ENCODE data around the gene NDFIP2.

Gene NDFIP2

DNA sequence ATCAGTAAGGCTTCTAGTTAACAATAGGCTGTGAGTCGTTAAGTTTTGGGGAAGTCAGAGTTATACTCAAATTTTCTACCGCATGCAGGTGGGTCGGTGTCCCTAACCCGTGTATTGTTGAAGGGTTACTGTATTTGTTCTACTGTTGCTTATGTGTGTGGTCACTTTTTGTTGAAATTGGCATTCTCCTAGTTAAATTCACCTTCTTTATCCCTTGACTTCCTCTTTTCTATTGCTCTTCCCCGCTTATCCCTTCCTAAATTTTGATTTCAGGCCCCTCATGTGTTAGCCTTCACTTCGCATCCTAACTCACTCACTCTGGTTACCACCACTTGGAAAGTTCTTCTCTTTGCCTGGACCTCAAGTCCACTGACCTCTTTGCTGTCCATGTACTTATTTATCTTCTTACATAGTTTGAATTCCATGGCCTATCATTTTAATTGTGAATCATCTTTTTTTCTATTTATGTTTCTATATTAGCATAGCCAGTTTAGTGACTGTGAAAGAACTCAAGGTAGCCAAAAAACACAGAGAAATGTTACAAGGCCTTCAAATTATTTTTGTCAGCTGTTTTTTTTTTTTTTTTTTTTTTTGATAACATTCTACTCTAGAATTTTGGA, 52.9 kb downstream of the NDFIP2 start:
- Histone ChIP-seq H3K79me1 (ENCODE audit: low read depth, low read length) (no peaks in the 10 kb centered on the region), H2AK5ac (ENCODE audit: low read depth, low read length) (no peak overlapping the region), H2BK12ac (ENCODE audit: low read length) (no peak overlapping the region), H4K91ac (ENCODE audit: low read depth, low read length, poor library complexity) (no peak overlapping the region), H3K27me3 (ENCODE audit: control insufficient read depth in 3 of 3, insufficient read depth in 3 of 3, low read depth in 1 of 3, low read length in 3 of 3) (no peaks in the 10 kb centered on the region), H3K14ac (ENCODE audit: low read length) (no peak overlapping the region), H2AFZ (ENCODE audit: low read length) (no peak overlapping the region), H3K27ac (replicated peaks; ENCODE audit: low read length) (no peak overlapping the region), H3K36me3 (replicated peaks in 1 of 2; ENCODE audit: control insufficient read depth in 2 of 2, insufficient read depth in 2 of 2, low read length in 2 of 2) (no peaks in the 10 kb centered on the region), H3K4me1 (ENCODE audit: control insufficient read depth in 2 of 2, insufficient read depth in 1 of 2, low read depth in 1 of 2, low read length in 2 of 2) (no peaks in the 10 kb centered on the region), H2BK120ac (ENCODE audit: low read depth, low read length) (no peak overlapping the region), H3K18ac (ENCODE audit: low read length) (no peak overlapping the region), H2BK15ac (ENCODE audit: low read length) (no peak overlapping the region), H3K9ac (ENCODE audit: low read depth, low read length, poor library complexity) (no peak overlapping the region), H3K9me3 (replicated peaks in 1 of 2; ENCODE audit: control insufficient read depth in 2 of 2, insufficient read depth in 1 of 2, low read depth in 1 of 2, low read length in 2 of 2) (no peaks in the 10 kb centered on the region), H3K4ac (ENCODE audit: low read length) (no peak overlapping the region), H4K8ac (ENCODE audit: low read depth, low read length) (no peak overlapping the region), H3K4me2 (ENCODE audit: insufficient read depth, low read length, poor library complexity, severe bottlenecking) (no peak overlapping the region), H2BK5ac (ENCODE audit: low read length) (no peak overlapping the region), H3K23ac (ENCODE audit: low read depth, low read length, poor library complexity) (no peak overlapping the region), H3K4me3 (ENCODE audit: low read length in 2 of 2) (no peak overlapping the region)
- no CpG with 5 or more reads among the region's 6 CpGs for WGBS, 2 donors (ENCODE audit: extremely low coverage in 2 of 2, insufficient read length in 2 of 2, insufficient replicate concordance in 1 of 2)
- DNase-seq (ENCODE audit: low spot score) = no peak

DNA sequence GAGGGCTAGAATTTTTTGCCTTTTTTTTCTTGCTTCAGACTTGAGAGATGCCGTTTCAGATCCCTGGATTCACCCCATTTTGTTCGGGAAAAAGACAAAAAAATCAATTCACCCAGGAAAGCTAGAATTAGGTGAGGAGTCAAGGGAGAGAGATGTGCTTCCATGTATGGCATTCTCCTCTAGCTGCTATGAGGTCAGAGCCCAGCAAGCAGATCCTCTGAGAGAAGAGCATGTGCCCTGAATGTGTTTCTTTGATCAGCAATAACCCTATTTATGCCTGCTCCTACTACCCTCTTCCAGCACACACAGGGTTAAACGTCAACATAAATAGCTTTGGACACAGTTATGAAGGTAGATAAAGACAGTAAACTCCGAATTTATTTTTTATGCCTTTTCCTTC, 53.6 kb downstream of the NDFIP2 start:
- Histone ChIP-seq H3K9ac (ENCODE audit: low read depth, low read length, poor library complexity) (no peak overlapping the region), H3K9me3 (replicated peaks in 1 of 2; ENCODE audit: control insufficient read depth in 2 of 2, insufficient read depth in 1 of 2, low read depth in 1 of 2, low read length in 2 of 2) (no peaks in the 10 kb centered on the region), H3K14ac (ENCODE audit: low read length) (no peak overlapping the region), H2BK5ac (ENCODE audit: low read length) (no peak overlapping the region), H2AK5ac (ENCODE audit: low read depth, low read length) (no peak overlapping the region), H3K18ac (ENCODE audit: low read length) (no peak overlapping the region), H3K4ac (ENCODE audit: low read length) (no peak overlapping the region), H2AFZ (ENCODE audit: low read length) (no peak overlapping the region), H3K23ac (ENCODE audit: low read depth, low read length, poor library complexity) (no peak overlapping the region), H3K27ac (replicated peaks; ENCODE audit: low read length) (no peak overlapping the region), H2BK12ac (ENCODE audit: low read length) (no peak overlapping the region), H3K4me2 (ENCODE audit: insufficient read depth, low read length, poor library complexity, severe bottlenecking) (no peak overlapping the region), H3K4me1 (ENCODE audit: control insufficient read depth in 2 of 2, insufficient read depth in 1 of 2, low read depth in 1 of 2, low read length in 2 of 2) (no peaks in the 10 kb centered on the region), H3K79me1 (ENCODE audit: low read depth, low read length) (no peaks in the 10 kb centered on the region), H4K91ac (ENCODE audit: low read depth, low read length, poor library complexity) (no peak overlapping the region), H3K27me3 (ENCODE audit: control insufficient read depth in 3 of 3, insufficient read depth in 3 of 3, low read depth in 1 of 3, low read length in 3 of 3) (no peaks in the 10 kb centered on the region), H2BK15ac (ENCODE audit: low read length) (no peak overlapping the region), H3K36me3 (replicated peaks in 1 of 2; ENCODE audit: control insufficient read depth in 2 of 2, insufficient read depth in 2 of 2, low read length in 2 of 2) (peaks cover 0 to under 1% of the 10 kb centered on the region in 2 donors), H2BK120ac (ENCODE audit: low read depth, low read length) (no peak overlapping the region), H3K4me3 (ENCODE audit: low read length in 2 of 2) (no peak overlapping the region), H4K8ac (ENCODE audit: low read depth, low read length) (no peak overlapping the region)
- no peak for DNase-seq (ENCODE audit: low spot score)
- WGBS, 2 donors (ENCODE audit: extremely low coverage in 2 of 2, insufficient read length in 2 of 2, insufficient replicate concordance in 1 of 2) = no CpG with 5 or more reads among the region's 4 CpGs

- no CpG with 5 or more reads among the region's 5 CpGs for WGBS, 2 donors (ENCODE audit: extremely low coverage in 2 of 2, insufficient read length in 2 of 2, insufficient replicate concordance in 1 of 2)
- Histone ChIP-seq H3K4ac (ENCODE audit: low read length) (no peak overlapping the region), H3K79me1 (ENCODE audit: low read depth, low read length) (no peaks in the 10 kb centered on the region), H3K4me3 (ENCODE audit: low read length in 2 of 2) (no peak overlapping the region), H3K36me3 (replicated peaks in 1 of 2; ENCODE audit: control insufficient read depth in 2 of 2, insufficient read depth in 2 of 2, low read length in 2 of 2) (peaks cover 0 to 4% of the 10 kb centered on the region in 2 donors), H2BK120ac (ENCODE audit: low read depth, low read length) (no peak overlapping the region), H4K8ac (ENCODE audit: low read depth, low read length) (no peak overlapping the region), H2BK15ac (ENCODE audit: low read length) (no peak overlapping the region), H3K9me3 (replicated peaks in 1 of 2; ENCODE audit: control insufficient read depth in 2 of 2, insufficient read depth in 1 of 2, low read depth in 1 of 2, low read length in 2 of 2) (no peaks in the 10 kb centered on the region), H3K4me2 (ENCODE audit: insufficient read depth, low read length, poor library complexity, severe bottlenecking) (no peak overlapping the region), H3K9ac (ENCODE audit: low read depth, low read length, poor library complexity) (no peak overlapping the region), H3K27me3 (ENCODE audit: control insufficient read depth in 3 of 3, insufficient read depth in 3 of 3, low read depth in 1 of 3, low read length in 3 of 3) (no peaks in the 10 kb centered on the region), H2BK5ac (ENCODE audit: low read length) (no peak overlapping the region), H4K91ac (ENCODE audit: low read depth, low read length, poor library complexity) (no peak overlapping the region), H3K4me1 (ENCODE audit: control insufficient read depth in 2 of 2, insufficient read depth in 1 of 2, low read depth in 1 of 2, low read length in 2 of 2) (no peaks in the 10 kb centered on the region), H2AFZ (ENCODE audit: low read length) (no peak overlapping the region), H2AK5ac (ENCODE audit: low read depth, low read length) (no peak overlapping the region), H3K14ac (ENCODE audit: low read length) (no peak overlapping the region), H3K23ac (ENCODE audit: low read depth, low read length, poor library complexity) (no peak overlapping the region), H2BK12ac (ENCODE audit: low read length) (no peak overlapping the region), H3K18ac (ENCODE audit: low read length) (no peak overlapping the region), H3K27ac (replicated peaks; ENCODE audit: low read length) (no peak overlapping the region)
- no peak for DNase-seq (ENCODE audit: low spot score)
Observed at GRCh38 chr13:79538757-79539156, 57.8 kb downstream of the NDFIP2 start.

- no peak for DNase-seq (ENCODE audit: low spot score)
- Histone ChIP-seq H3K4me1 (ENCODE audit: control insufficient read depth in 2 of 2, insufficient read depth in 1 of 2, low read depth in 1 of 2, low read length in 2 of 2) (no peaks in the 10 kb centered on the region), H3K27ac (replicated peaks; ENCODE audit: low read length) (no peak overlapping the region), H3K9me3 (replicated peaks in 1 of 2; ENCODE audit: control insufficient read depth in 2 of 2, insufficient read depth in 1 of 2, low read depth in 1 of 2, low read length in 2 of 2) (no peaks in the 10 kb centered on the region), H4K8ac (ENCODE audit: low read depth, low read length) (no peak overlapping the region), H2BK5ac (ENCODE audit: low read length) (no peak overlapping the region), H3K14ac (ENCODE audit: low read length) (no peak overlapping the region), H4K91ac (ENCODE audit: low read depth, low read length, poor library complexity) (no peak overlapping the region), H2BK12ac (ENCODE audit: low read length) (no peak overlapping the region), H2AK5ac (ENCODE audit: low read depth, low read length) (no peak overlapping the region), H3K9ac (ENCODE audit: low read depth, low read length, poor library complexity) (no peak overlapping the region), H3K4me3 (ENCODE audit: low read length in 2 of 2) (no peak overlapping the region), H2AFZ (ENCODE audit: low read length) (no peak overlapping the region), H3K36me3 (replicated peaks in 1 of 2; ENCODE audit: control insufficient read depth in 2 of 2, insufficient read depth in 2 of 2, low read length in 2 of 2) (peaks cover 0 to 4% of the 10 kb centered on the region in 2 donors), H3K23ac (ENCODE audit: low read depth, low read length, poor library complexity) (no peak overlapping the region), H2BK15ac (ENCODE audit: low read length) (no peak overlapping the region), H3K18ac (ENCODE audit: low read length) (no peak overlapping the region), H3K4me2 (ENCODE audit: insufficient read depth, low read length, poor library complexity, severe bottlenecking) (no peak overlapping the region), H3K79me1 (ENCODE audit: low read depth, low read length) (no peaks in the 10 kb centered on the region), H2BK120ac (ENCODE audit: low read depth, low read length) (no peak overlapping the region), H3K4ac (ENCODE audit: low read length) (no peak overlapping the region), H3K27me3 (ENCODE audit: control insufficient read depth in 3 of 3, insufficient read depth in 3 of 3, low read depth in 1 of 3, low read length in 3 of 3) (no peaks in the 10 kb centered on the region)
- WGBS, 2 donors (ENCODE audit: extremely low coverage in 2 of 2, insufficient read length in 2 of 2, insufficient replicate concordance in 1 of 2) = no CpG with 5 or more reads among the region's 4 CpGs
Observed at GRCh38 chr13:79540504-79540903, 59.5 kb downstream of the NDFIP2 start.
